GM12892 (cell line): ENCODE data around the gene YAE1.

Source experiments
- POLR2A ChIP-seq: IDR thresholded peaks from 2 replicates; pipeline ENCODE4 v1.6.1; 2011; ENCODE audit warnings: low read depth, low read length, control low read depth
- TAF1 ChIP-seq: IDR thresholded peaks from 2 replicates; pipeline ENCODE4 v1.6.1; 2011; ENCODE audit warnings: low read depth, mild to moderate bottlenecking, control low read depth, low read length, borderline replicate concordance

- no peak for TF ChIP-seq POLR2A
- no peak for TF ChIP-seq TAF1
Observed at GRCh38 chr7:39532832-39533231, 33.4 kb upstream of the YAE1 start.
